GM12878 (cell line): Measurements from ENCODE around the gene POU2AF2. TPM values are rescaled to one million over a fixed set of nuclear protein-coding genes. Genes with fewer than 3 reads are reported as not detected.

Source experiments
- ATAC-seq: fragments of 200-7000 bp; cut with Tn5 transposase; 3 replicates; pipeline ENCODE4 v1.9.1; 2020; ENCODE audit warnings: mild to moderate bottlenecking, moderate library complexity
- Bru-seq: library from RNA; stranded (reverse); fragments of 400-500 nt; gene quantifications from one replicate; lab custom pipeline; 2021; lab: Mats Ljungman, UMichigan
- BruChase-seq, 2 experiments: library from RNA; stranded (reverse); fragments of 400-500 nt; gene quantifications; one replicate each; lab custom pipeline; 2021; lab: Mats Ljungman, UMichigan
- BruUV-seq: library from RNA; stranded (reverse); fragments of 400-500 nt; replicated peaks from 2 replicates; lab custom pipeline; 2021; lab: Mats Ljungman, UMichigan
- CTCF ChIA-PET: fragments of 300-600 bp; sonication (Branson Sonifier 250); formaldehyde crosslinking; extraction: SDS; loops from one replicate; lab custom pipeline; 2021; ENCODE audit warnings: inconsistent platforms; lab: Yijun Ruan, JAX
- POLR2A ChIA-PET: fragments of 350-600 bp; formaldehyde crosslinking; extraction: SDS; loops from one replicate; lab custom pipeline; 2021; ENCODE audit warnings: inconsistent platforms; lab: Charles Lee
- RAD21 ChIA-PET: fragments of 300-600 bp; sonication (Branson Sonifier 250); formaldehyde crosslinking; loops from one replicate; lab custom pipeline; 2023; ENCODE audit warnings: antibody characterized with exemption; ENCODE audit not compliant: unreplicated experiment; lab: Charles Lee
- SMC1A ChIA-PET: fragments of 300-600 bp; sonication (Branson Sonifier 250); formaldehyde crosslinking; loops from one replicate; lab custom pipeline; 2023; ENCODE audit not compliant: unreplicated experiment, uncharacterized antibody; lab: Charles Lee
- DNase-seq: peaks from one replicate; pipeline ENCODE4 v3.0.0-alpha.2; 2011; ENCODE audit warnings: low read depth, low spot score
- FAIRE-seq: peaks from 3 replicates; lab custom pipeline; 2011; peaks lifted over from hg19 to GRCh38; lab: Jason Lieb, UNC
- H2AFZ ChIP-seq: 2 replicates; pipeline ENCODE4 v1.6.0; 2011; ENCODE audit warnings: low read depth, low read length, control low read depth; ENCODE audit not compliant: control insufficient read depth
- H3K27ac ChIP-seq: 2 replicates; pipeline ENCODE4 v1.5.1; 2011; ENCODE audit warnings: control low read depth; ENCODE audit not compliant: control insufficient read depth, insufficient read depth
- H3K27me3 ChIP-seq, 2 experiments: replicated peaks in 1 of 2; 2 replicates each; pipeline versions ENCODE4 v1.6.0 to v1.6.1; 2011; ENCODE audit warnings: low read length in 1 of 2; ENCODE audit not compliant: control insufficient read depth in 2 of 2, insufficient read depth in 2 of 2
- H3K36me3 ChIP-seq, 2 experiments: 2 replicates each; pipeline ENCODE4 v1.5.1; 2011; ENCODE audit warnings: low read length in 1 of 2; ENCODE audit not compliant: control insufficient read depth in 2 of 2, insufficient read depth in 2 of 2
- H3K4me1 ChIP-seq: 2 replicates; pipeline ENCODE4 v1.6.1; 2011; ENCODE audit warnings: mild to moderate bottlenecking, low read length, moderate library complexity, mixed read lengths; ENCODE audit not compliant: control insufficient read depth, insufficient read depth
- H3K4me2 ChIP-seq: 2 replicates; pipeline ENCODE4 v1.6.0; 2011; ENCODE audit warnings: control low read depth; ENCODE audit not compliant: control insufficient read depth, insufficient read depth
- H3K4me3 ChIP-seq: fragments of 200-600 bp; sonication (generic); 2 replicates; pipeline ENCODE4 v1.5.1; 2016
- H3K79me2 ChIP-seq: 2 replicates; pipeline ENCODE4 v1.6.0; 2011; ENCODE audit warnings: low read length; ENCODE audit not compliant: control insufficient read depth, insufficient read depth
- H3K9ac ChIP-seq: 2 replicates; pipeline ENCODE4 v1.8.0; 2011; ENCODE audit warnings: low read length, control low read depth, mixed read lengths; ENCODE audit not compliant: control insufficient read depth, insufficient read depth
- H3K9me3 ChIP-seq: replicated peaks from 3 replicates; pipeline ENCODE4 v1.5.1; 2011; ENCODE audit warnings: mild to moderate bottlenecking, low read length; ENCODE audit not compliant: control insufficient read depth, insufficient read depth
- H4K20me1 ChIP-seq: 2 replicates; pipeline ENCODE4 v1.6.0; 2011; ENCODE audit not compliant: control insufficient read depth, insufficient read depth
- NBN ChIP-seq: fragments of 450-650 bp; IDR thresholded peaks from 2 replicates; pipeline ENCODE4 v1.6.1; 2016
- NRF1 ChIP-seq: conservative IDR thresholded peaks from 2 replicates; pipeline ENCODE4 v1.6.1; 2011; ENCODE audit warnings: mild to moderate bottlenecking, low read depth, low read length, improper control_type of control experiment
- RCOR1 ChIP-seq: conservative IDR thresholded peaks from 2 replicates; pipeline ENCODE4 v1.6.1; 2012; ENCODE audit warnings: low read depth, low read length, improper control_type of control experiment
- TARDBP ChIP-seq: IDR thresholded peaks from 2 replicates; pipeline ENCODE4 v1.6.1; 2016; ENCODE audit warnings: borderline replicate concordance
- WGBS: methylation state at CpG from one replicate; pipeline ENCODE4 v1.1.6; 2016; ENCODE audit warnings: low lambda C conversion rate; ENCODE audit not compliant: insufficient replicate concordance, insufficient coverage; ENCODE audit errors: missing lambda C conversion rate; 5-methylcytosine and 5-hydroxymethylcytosine counted together
- in situ Hi-C: fragments of 300-500 bp; cut with MboI; formaldehyde crosslinking; loops from 9 replicates; pipeline ENCODE4 v1.14.3; 2018; ENCODE audit warnings: mixed read lengths
- intact Hi-C: fragments of 100-400 bp; cut with micrococcal nuclease; formaldehyde crosslinking; loops from one replicate; pipeline ENCODE4 v1.14.2; 2022; ENCODE audit not compliant: unreplicated experiment
- long read RNA-seq, 2 experiments: library from polyadenylated mRNA; unstranded; transcript quantifications; one replicate each; pipeline ENCODE4 v2.0.0, GENCODE V29; 2019 to 2020
- polyA minus RNA-seq, 3 experiments: library from RNA; depleted of rRNA, polyadenylated mRNA; stranded (reverse); fragments of >200 nt; gene quantifications; 2 replicates each; pipeline ENCODE4 v1.2.3, GENCODE V29; 2011
- polyA plus RNA-seq, 11 experiments: library from polyadenylated mRNA; depleted of rRNA in 4 of 11; unstranded in 6 of 11; stranded (reverse) in 5 of 11; fragments of >200 nt; fragmentation: Nextera tagmentation in 4 of 11; fragmentation: Illumina TruSeq in 1 of 11; extraction: Ambion mirVana in 4 of 11; extraction: Trizol in 1 of 11; gene quantifications; 1 replicate in 1 of 11; 2 replicates in 10 of 11; pipeline versions ENCODE4 v1.2.1 to v1.2.3, GENCODE V29; 2011 to 2016; ENCODE audit warnings: inconsistent platforms in 2 of 11, missing spikeins in 2 of 11, low read depth in 1 of 11
- total RNA-seq, 4 experiments: library from RNA; depleted of rRNA in 3 of 4; stranded (reverse); fragments of >200 nt in 3 of 4; fragmentation: Illumina TruSeq in 1 of 4; extraction: Trizol in 1 of 4; gene quantifications; 2 replicates each; pipeline versions ENCODE4 v1.2.1 to v1.2.3, GENCODE V29; 2013 to 2021
- TF ChIP-seq, protein P1 (sequence below): fragments of 450-650 bp; IDR thresholded peaks from 2 replicates; pipeline ENCODE4 v1.6.1; 2018; ENCODE audit warnings: borderline replicate concordance, mild to moderate bottlenecking; ENCODE audit not compliant: partially characterized antibody

The POU2AF2 gene, protein sequence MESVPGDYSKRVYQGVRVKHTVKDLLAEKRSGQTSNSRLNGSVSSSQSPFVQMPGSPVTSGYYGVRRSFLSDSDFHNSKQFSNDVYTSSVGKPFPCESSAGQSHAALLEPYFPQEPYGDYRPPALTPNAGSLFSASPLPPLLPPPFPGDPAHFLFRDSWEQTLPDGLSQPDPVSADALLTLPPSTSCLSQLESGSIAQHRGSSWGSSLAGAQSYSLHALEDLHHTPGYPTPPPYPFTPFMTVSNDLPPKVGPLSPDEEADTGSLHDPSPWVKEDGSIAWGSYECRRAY
- total RNA-seq (2013; cell fraction: nucleolus; rRNA removed), result not detected in 2 replicates
- total RNA-seq (2014; rRNA removed) (not detected in 2 replicates), total RNA-seq (2014; rRNA removed; fragmentation: Illumina TruSeq; extraction: Trizol) (not detected in 2 replicates), total RNA-seq (2021) (not detected in 2 replicates), polyA plus RNA-seq (2011; rRNA removed) (not detected in 2 replicates), polyA plus RNA-seq (2014; fragmentation: Illumina TruSeq; extraction: Trizol) (not detected in 2 replicates), polyA plus RNA-seq (2014; fragmentation: Nextera tagmentation; extraction: Ambion mirVana) (not detected), polyA plus RNA-seq (2014; rRNA removed) (not detected in 2 replicates), polyA plus RNA-seq (2016; fragmentation: Nextera tagmentation; extraction: Ambion mirVana) (not detected), polyA minus RNA-seq (2011; rRNA and poly(A)+ RNA removed) (not detected in 2 replicates), Bru-seq, nascent RNA (not detected), BruChase-seq, experiment 1, labeled RNA remaining after a 6-hour chase (not detected), BruChase-seq, experiment 2, labeled RNA remaining after a 2-hour chase (not detected)
- not detected for polyA plus RNA-seq (2011; ENCODE audit: low read depth)
- not detected in 2 replicates for polyA plus RNA-seq (2011; cell fraction: cytosol; rRNA removed)
- not detected in 2 replicates for polyA plus RNA-seq (2011; cell fraction: nucleus; rRNA removed)
- polyA plus RNA-seq (2012), result not detected in 2 replicates
- not detected in 2 replicates for polyA minus RNA-seq (2011; cell fraction: cytosol; rRNA and poly(A)+ RNA removed)
- not detected in 2 replicates for polyA minus RNA-seq (2011; cell fraction: nucleus; rRNA and poly(A)+ RNA removed)
- long read RNA-seq, experiment 1, result 0 reads
- long read RNA-seq, experiment 2, result 0 reads

DNA sequence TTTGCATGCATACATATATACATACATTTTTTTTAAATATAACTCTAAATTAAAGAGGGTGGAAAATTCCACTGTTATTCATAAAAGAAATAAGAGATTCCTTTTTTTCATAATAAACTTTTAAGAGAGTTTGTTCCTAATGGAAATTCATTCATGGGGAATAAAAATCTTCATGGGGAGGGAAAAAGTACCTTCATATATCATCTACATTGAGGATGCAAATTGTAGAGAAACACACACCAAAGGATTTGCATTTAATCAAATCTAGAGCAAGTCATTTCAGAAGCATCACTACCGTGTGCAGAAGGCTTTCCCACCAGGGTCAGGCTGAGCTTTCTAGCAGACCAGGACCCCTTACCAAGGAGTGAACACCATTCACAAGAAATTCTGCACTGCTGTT, at the start of gene POU2AF2:
TSS of gene POU2AF2 (plus strand) at position 301 of the 400 bp plus-strand sequence. CDS start 129 bp downstream, outside the sequence.
- Histone ChIP-seq H3K4me2 (no peak within 1 kb of the TSS), H3K79me2 (no peaks in the 10 kb centered on the region), H3K9me3 (no peaks in the 10 kb centered on the region), H3K4me1 (no peaks in the 10 kb centered on the region), H3K36me3 (no peaks in the 10 kb centered on the region), H3K9ac (no peak within 1 kb of the TSS), H3K4me3 (no peak within 1 kb of the TSS), H3K27ac (no peak within 1 kb of the TSS), H2AFZ (no peak within 1 kb of the TSS), H4K20me1 (no peaks in the 10 kb centered on the region), H3K27me3 (peaks cover 0 to 5% of the 10 kb centered on the region in 2 experiments; a peak in 3 of 4 replicates)
- intact Hi-C loops (no loop called here), in situ Hi-C loops (no loop called here)
- FAIRE-seq (no peak), DNase-seq (no peak), ATAC-seq (no peak)
- TF ChIP-seq NRF1 (no peak), TARDBP (no peak), RCOR1 (no peak), NBN (no peak)
- TF ChIP-seq, protein P1, sequence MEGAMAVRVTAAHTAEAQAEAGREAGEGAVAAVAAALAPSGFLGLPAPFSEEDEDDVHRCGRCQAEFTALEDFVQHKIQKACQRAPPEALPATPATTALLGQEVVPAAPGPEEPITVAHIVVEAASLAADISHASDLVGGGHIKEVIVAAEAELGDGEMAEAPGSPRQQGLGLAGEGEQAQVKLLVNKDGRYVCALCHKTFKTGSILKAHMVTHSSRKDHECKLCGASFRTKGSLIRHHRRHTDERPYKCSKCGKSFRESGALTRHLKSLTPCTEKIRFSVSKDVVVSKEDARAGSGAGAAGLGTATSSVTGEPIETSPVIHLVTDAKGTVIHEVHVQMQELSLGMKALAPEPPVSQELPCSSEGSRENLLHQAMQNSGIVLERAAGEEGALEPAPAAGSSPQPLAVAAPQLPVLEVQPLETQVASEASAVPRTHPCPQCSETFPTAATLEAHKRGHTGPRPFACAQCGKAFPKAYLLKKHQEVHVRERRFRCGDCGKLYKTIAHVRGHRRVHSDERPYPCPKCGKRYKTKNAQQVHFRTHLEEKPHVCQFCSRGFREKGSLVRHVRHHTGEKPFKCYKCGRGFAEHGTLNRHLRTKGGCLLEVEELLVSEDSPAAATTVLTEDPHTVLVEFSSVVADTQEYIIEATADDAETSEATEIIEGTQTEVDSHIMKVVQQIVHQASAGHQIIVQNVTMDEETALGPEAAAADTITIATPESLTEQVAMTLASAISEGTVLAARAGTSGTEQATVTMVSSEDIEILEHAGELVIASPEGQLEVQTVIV, result no peak
- ChIA-PET SMC1A (no interaction called here), POLR2A (no interaction called here), CTCF (interaction anchor here (2.0 kb wide), 1 partner anchor 16 kb away, joined by 7 read pairs; no protein-coding TSS in a partner anchor), RAD21 (no interaction called here)
- BruUV-seq, result no TSS peak
- 0% methylated on average over 1 of the region's 1 CpG for WGBS
